Muscle layer of colon (tissue), 2 donors: ENCODE results near the gene SLCO2A1.

ENCODE experiments used
- H3K27ac ChIP-seq: one replicate; pipeline ENCODE4 v1.7.0; 2013; ENCODE audit warnings: low read depth, mild to moderate bottlenecking, low read length, moderate library complexity
- H3K27me3 ChIP-seq, 2 donors: one replicate each; pipeline ENCODE4 v1.7.0; 2013; ENCODE audit warnings: low read length in 2 of 2, mild to moderate bottlenecking in 2 of 2; ENCODE audit not compliant: insufficient read depth in 2 of 2, control insufficient read depth in 1 of 2
- H3K36me3 ChIP-seq: one replicate; pipeline ENCODE4 v1.7.0; 2013; ENCODE audit warnings: mild to moderate bottlenecking, low read length; ENCODE audit not compliant: insufficient read depth
- H3K4me1 ChIP-seq: one replicate; pipeline ENCODE4 v1.7.0; 2013; ENCODE audit warnings: mild to moderate bottlenecking, low read length; ENCODE audit not compliant: insufficient read depth
- H3K4me3 ChIP-seq, 2 donors: one replicate each; pipeline ENCODE4 v1.7.0; 2013; ENCODE audit warnings: low read length in 2 of 2, low read depth in 1 of 2, mild to moderate bottlenecking in 1 of 2, moderate library complexity in 1 of 2
- H3K9ac ChIP-seq: one replicate; pipeline ENCODE4 v1.7.0; 2013; ENCODE audit warnings: low read length
- H3K9me3 ChIP-seq: one replicate; pipeline ENCODE4 v1.7.0; 2013; ENCODE audit warnings: mild to moderate bottlenecking, low read length
- donor health status: abdominal sarcoma.
- donor health status: Adenocarcinoma of cecum.

The SLCO2A1 gene

GRCh38 chr3:134059671-134060560 lies 30.2 kb upstream of the SLCO2A1 start:
- Histone ChIP-seq H3K9me3 (no peaks in the 10 kb centered on the region), H3K4me3 (no peak overlapping the region), H3K27ac (no peak overlapping the region), H3K4me1 (no peaks in the 10 kb centered on the region), H3K27me3 (no peaks in the 10 kb centered on the region), H3K36me3 (no peaks in the 10 kb centered on the region), H3K9ac (no peak overlapping the region)

GRCh38 chr3:134059035-134059601 lies 29.4 kb upstream of the SLCO2A1 start:
- Histone ChIP-seq H3K9me3 (no peaks in the 10 kb centered on the region), H3K27me3 (no peaks in the 10 kb centered on the region), H3K36me3 (no peaks in the 10 kb centered on the region), H3K9ac (no peak overlapping the region), H3K27ac (no peak overlapping the region), H3K4me3 (no peak overlapping the region), H3K4me1 (no peaks in the 10 kb centered on the region)

GRCh38 chr3:134057654-134058110 lies 28.0 kb upstream of the SLCO2A1 start:
- no peak overlapping the region for H3K27ac ChIP-seq

GRCh38 chr3:134057006-134057653 lies 27.4 kb upstream of the SLCO2A1 start:
- Histone ChIP-seq H3K27ac (no peak overlapping the region), H3K27me3 (no peaks in the 10 kb centered on the region), H3K36me3 (no peaks in the 10 kb centered on the region), H3K9me3 (no peaks in the 10 kb centered on the region), H3K4me3 (no peak overlapping the region), H3K9ac (no peak overlapping the region), H3K4me1 (no peaks in the 10 kb centered on the region)

More at GRCh38 chr3:134057654-134058110, 28.0 kb upstream of the SLCO2A1 start:
- H3K36me3 ChIP-seq = no peaks in the 10 kb centered on the region
- H3K9ac ChIP-seq = no peak overlapping the region
- no peaks in the 10 kb centered on the region for H3K9me3 ChIP-seq
- no peak overlapping the region for H3K4me3 ChIP-seq
- no peaks in the 10 kb centered on the region for H3K27me3 ChIP-seq
- H3K4me1 ChIP-seq = no peaks in the 10 kb centered on the region

- no peak overlapping the region for H3K9ac ChIP-seq
- H3K4me3 ChIP-seq = no peak overlapping the region
- no peaks in the 10 kb centered on the region for H3K36me3 ChIP-seq
- no peak overlapping the region for H3K27ac ChIP-seq
- no peaks in the 10 kb centered on the region for H3K4me1 ChIP-seq
- H3K9me3 ChIP-seq = no peaks in the 10 kb centered on the region
- no peaks in the 10 kb centered on the region for H3K27me3 ChIP-seq
Observed at GRCh38 chr3:134056464-134056891, 26.8 kb upstream of the SLCO2A1 start.

- no peaks in the 10 kb centered on the region for H3K4me1 ChIP-seq
- no peak overlapping the region for H3K4me3 ChIP-seq
- no peak overlapping the region for H3K9ac ChIP-seq
- no peaks in the 10 kb centered on the region for H3K9me3 ChIP-seq
- no peak overlapping the region for H3K27ac ChIP-seq
- no peaks in the 10 kb centered on the region for H3K36me3 ChIP-seq
- H3K27me3 ChIP-seq = no peaks in the 10 kb centered on the region
Observed at GRCh38 chr3:134055661-134056060, 25.9 kb upstream of the SLCO2A1 start.

- no peaks in the 10 kb centered on the region for H3K9me3 ChIP-seq
- H3K27ac ChIP-seq = no peak overlapping the region
- no peaks in the 10 kb centered on the region for H3K36me3 ChIP-seq
- H3K9ac ChIP-seq = no peak overlapping the region
- no peaks in the 10 kb centered on the region for H3K4me1 ChIP-seq
- H3K27me3 ChIP-seq = no peaks in the 10 kb centered on the region
- no peak overlapping the region for H3K4me3 ChIP-seq
Observed at GRCh38 chr3:134054881-134055280, 25.2 kb upstream of the SLCO2A1 start.

GRCh38 chr3:134054231-134054630 lies 24.5 kb upstream of the SLCO2A1 start:
- Histone ChIP-seq H3K4me3 (no peak overlapping the region), H3K36me3 (no peaks in the 10 kb centered on the region), H3K9me3 (no peaks in the 10 kb centered on the region), H3K27me3 (no peaks in the 10 kb centered on the region), H3K4me1 (no peaks in the 10 kb centered on the region), H3K9ac (no peak overlapping the region), H3K27ac (no peak overlapping the region)

- no peak overlapping the region for H3K27ac ChIP-seq
- H3K4me3 ChIP-seq = no peak overlapping the region
- H3K36me3 ChIP-seq = no peaks in the 10 kb centered on the region
- no peaks in the 10 kb centered on the region for H3K27me3 ChIP-seq
- H3K9ac ChIP-seq = no peak overlapping the region
- no peaks in the 10 kb centered on the region for H3K9me3 ChIP-seq
- H3K4me1 ChIP-seq = no peaks in the 10 kb centered on the region
Observed at GRCh38 chr3:134052370-134052769, 22.6 kb upstream of the SLCO2A1 start.

- Histone ChIP-seq H3K27ac (no peak overlapping the region), H3K27me3 (no peaks in the 10 kb centered on the region), H3K4me1 (no peaks in the 10 kb centered on the region)
Observed at GRCh38 chr3:134049676-134050075, 20.0 kb upstream of the SLCO2A1 start.

GRCh38 chr3:134048278-134048996 lies 18.7 kb upstream of the SLCO2A1 start:
- no peak overlapping the region for H3K4me3 ChIP-seq
- no peaks in the 10 kb centered on the region for H3K36me3 ChIP-seq
- no peak overlapping the region for H3K9ac ChIP-seq
- H3K27ac ChIP-seq = no peak overlapping the region
- H3K9me3 ChIP-seq = no peaks in the 10 kb centered on the region
- H3K27me3 ChIP-seq = no peaks in the 10 kb centered on the region
- H3K4me1 ChIP-seq = no peaks in the 10 kb centered on the region

More at GRCh38 chr3:134049676-134050075, 20.0 kb upstream of the SLCO2A1 start:
- Histone ChIP-seq H3K4me3 (no peak overlapping the region), H3K36me3 (no peaks in the 10 kb centered on the region), H3K9ac (no peak overlapping the region), H3K9me3 (no peaks in the 10 kb centered on the region)
